GM23338 (cell line): ENCODE data around the gene GRK4.

Source experiments
- CREB1 ChIP-seq: fragments of 250-450 bp; sonication (Bioruptor Pico); IDR thresholded peaks from 2 replicates; pipeline ENCODE4 v1.5.0; 2020; ENCODE audit warnings: low read depth, mild to moderate bottlenecking, moderate library complexity
- EZH2 ChIP-seq: fragments of 200-600 bp; sonication (generic); IDR thresholded peaks from one replicate; pipeline ENCODE4 v1.8.0; 2017; ENCODE audit warnings: antibody characterized with exemption, mild to moderate bottlenecking, low read depth; ENCODE audit not compliant: unreplicated experiment
- EZH2phosphoT487 ChIP-seq: fragments of 200-600 bp; sonication (generic); IDR thresholded peaks from one replicate; pipeline ENCODE4 v1.8.1; 2018; ENCODE audit warnings: antibody characterized with exemption; ENCODE audit not compliant: unreplicated experiment
- JUNB ChIP-seq: IDR thresholded peaks from one replicate; pipeline ENCODE4 v1.6.1; 2016; ENCODE audit warnings: antibody characterized with exemption; ENCODE audit not compliant: unreplicated experiment
- POLR2AphosphoS5 ChIP-seq: IDR thresholded peaks from 2 replicates; pipeline ENCODE4 v1.6.1; 2016; ENCODE audit warnings: antibody characterized with exemption, low read depth
- ZNF114 ChIP-seq: fragments of 250-450 bp; sonication (Bioruptor Pico); IDR thresholded peaks from 2 replicates; pipeline ENCODE4 v1.5.0; 2020; ENCODE audit warnings: mild to moderate bottlenecking, moderate library complexity
- TF ChIP-seq, protein P1 (sequence below), 2 experiments: fragments of 200-600 bp in 1 of 2; sonication (generic) in 1 of 2; conservative IDR thresholded peaks; 2 replicates each; pipeline versions ENCODE4 v1.5.1 to v1.6.1; 2016 to 2017; ENCODE audit warnings: antibody characterized with exemption in 2 of 2, low read depth in 2 of 2, mild to moderate bottlenecking in 2 of 2, moderate library complexity in 1 of 2
- TF ChIP-seq, protein P2 (sequence below): IDR thresholded peaks from one replicate; pipeline ENCODE4 v1.6.1; 2018; ENCODE audit warnings: antibody characterized with exemption; ENCODE audit not compliant: unreplicated experiment

DNA sequence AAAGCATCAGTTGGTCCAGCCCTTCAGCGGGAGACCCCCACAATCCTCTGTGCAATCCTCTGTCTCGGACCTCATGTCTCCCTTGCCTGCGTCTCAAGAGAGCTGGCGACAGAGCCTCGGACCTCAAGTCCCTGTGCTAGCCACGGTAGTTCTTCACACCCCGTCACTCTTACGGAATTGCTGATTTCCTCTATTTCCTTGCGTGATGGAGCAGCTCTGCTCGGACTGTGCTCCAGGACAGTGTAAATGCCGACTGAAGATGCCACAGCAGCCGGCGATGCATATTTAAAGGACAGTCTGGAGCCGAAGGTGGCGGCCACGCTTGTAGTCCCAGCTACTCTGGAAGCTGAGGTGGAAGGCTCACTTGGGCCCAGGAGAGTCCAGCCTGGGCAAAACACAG, 1.9 kb downstream of the GRK4 start:
- TF ChIP-seq, protein P1, sequence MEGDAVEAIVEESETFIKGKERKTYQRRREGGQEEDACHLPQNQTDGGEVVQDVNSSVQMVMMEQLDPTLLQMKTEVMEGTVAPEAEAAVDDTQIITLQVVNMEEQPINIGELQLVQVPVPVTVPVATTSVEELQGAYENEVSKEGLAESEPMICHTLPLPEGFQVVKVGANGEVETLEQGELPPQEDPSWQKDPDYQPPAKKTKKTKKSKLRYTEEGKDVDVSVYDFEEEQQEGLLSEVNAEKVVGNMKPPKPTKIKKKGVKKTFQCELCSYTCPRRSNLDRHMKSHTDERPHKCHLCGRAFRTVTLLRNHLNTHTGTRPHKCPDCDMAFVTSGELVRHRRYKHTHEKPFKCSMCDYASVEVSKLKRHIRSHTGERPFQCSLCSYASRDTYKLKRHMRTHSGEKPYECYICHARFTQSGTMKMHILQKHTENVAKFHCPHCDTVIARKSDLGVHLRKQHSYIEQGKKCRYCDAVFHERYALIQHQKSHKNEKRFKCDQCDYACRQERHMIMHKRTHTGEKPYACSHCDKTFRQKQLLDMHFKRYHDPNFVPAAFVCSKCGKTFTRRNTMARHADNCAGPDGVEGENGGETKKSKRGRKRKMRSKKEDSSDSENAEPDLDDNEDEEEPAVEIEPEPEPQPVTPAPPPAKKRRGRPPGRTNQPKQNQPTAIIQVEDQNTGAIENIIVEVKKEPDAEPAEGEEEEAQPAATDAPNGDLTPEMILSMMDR (conservative IDR thresholded peaks at IDR 0.05; ENCODE audit: low read depth in 2 of 2): no peak
- TF ChIP-seq EZH2 (no peak), POLR2AphosphoS5 (no peak), EZH2phosphoT487 (no peak), ZNF114 (CRISPR knock-in tag) (no peak), CREB1 (no peak), JUNB (no peak)
- TF ChIP-seq, protein P2, sequence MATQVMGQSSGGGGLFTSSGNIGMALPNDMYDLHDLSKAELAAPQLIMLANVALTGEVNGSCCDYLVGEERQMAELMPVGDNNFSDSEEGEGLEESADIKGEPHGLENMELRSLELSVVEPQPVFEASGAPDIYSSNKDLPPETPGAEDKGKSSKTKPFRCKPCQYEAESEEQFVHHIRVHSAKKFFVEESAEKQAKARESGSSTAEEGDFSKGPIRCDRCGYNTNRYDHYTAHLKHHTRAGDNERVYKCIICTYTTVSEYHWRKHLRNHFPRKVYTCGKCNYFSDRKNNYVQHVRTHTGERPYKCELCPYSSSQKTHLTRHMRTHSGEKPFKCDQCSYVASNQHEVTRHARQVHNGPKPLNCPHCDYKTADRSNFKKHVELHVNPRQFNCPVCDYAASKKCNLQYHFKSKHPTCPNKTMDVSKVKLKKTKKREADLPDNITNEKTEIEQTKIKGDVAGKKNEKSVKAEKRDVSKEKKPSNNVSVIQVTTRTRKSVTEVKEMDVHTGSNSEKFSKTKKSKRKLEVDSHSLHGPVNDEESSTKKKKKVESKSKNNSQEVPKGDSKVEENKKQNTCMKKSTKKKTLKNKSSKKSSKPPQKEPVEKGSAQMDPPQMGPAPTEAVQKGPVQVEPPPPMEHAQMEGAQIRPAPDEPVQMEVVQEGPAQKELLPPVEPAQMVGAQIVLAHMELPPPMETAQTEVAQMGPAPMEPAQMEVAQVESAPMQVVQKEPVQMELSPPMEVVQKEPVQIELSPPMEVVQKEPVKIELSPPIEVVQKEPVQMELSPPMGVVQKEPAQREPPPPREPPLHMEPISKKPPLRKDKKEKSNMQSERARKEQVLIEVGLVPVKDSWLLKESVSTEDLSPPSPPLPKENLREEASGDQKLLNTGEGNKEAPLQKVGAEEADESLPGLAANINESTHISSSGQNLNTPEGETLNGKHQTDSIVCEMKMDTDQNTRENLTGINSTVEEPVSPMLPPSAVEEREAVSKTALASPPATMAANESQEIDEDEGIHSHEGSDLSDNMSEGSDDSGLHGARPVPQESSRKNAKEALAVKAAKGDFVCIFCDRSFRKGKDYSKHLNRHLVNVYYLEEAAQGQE: no peak
